ENCODE results near the gene FLVCR2.

DNA sequence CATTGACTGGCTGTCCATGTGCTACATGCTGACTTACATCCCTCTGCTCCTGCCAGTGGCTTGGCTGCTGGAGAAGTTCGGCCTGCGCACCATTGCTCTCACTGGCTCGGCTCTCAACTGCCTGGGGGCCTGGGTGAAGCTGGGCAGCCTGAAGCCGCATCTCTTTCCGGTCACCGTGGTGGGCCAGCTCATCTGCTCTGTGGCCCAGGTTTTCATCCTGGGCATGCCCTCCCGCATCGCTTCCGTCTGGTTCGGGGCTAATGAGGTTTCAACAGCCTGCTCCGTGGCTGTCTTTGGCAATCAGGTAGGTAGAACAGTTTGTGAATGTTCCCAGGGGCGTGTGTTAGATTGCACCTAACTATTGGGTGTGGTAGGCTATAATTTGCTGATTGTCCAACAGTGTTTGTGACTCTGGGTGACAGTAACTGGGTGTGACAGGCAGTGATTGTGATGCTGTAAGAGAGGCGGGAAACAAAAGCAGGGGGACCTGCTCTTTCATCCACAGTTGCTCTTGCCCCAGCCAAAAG is 981 bp downstream of the FLVCR2 start:
- TF ChIP-seq, protein P1, sequence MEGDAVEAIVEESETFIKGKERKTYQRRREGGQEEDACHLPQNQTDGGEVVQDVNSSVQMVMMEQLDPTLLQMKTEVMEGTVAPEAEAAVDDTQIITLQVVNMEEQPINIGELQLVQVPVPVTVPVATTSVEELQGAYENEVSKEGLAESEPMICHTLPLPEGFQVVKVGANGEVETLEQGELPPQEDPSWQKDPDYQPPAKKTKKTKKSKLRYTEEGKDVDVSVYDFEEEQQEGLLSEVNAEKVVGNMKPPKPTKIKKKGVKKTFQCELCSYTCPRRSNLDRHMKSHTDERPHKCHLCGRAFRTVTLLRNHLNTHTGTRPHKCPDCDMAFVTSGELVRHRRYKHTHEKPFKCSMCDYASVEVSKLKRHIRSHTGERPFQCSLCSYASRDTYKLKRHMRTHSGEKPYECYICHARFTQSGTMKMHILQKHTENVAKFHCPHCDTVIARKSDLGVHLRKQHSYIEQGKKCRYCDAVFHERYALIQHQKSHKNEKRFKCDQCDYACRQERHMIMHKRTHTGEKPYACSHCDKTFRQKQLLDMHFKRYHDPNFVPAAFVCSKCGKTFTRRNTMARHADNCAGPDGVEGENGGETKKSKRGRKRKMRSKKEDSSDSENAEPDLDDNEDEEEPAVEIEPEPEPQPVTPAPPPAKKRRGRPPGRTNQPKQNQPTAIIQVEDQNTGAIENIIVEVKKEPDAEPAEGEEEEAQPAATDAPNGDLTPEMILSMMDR (IDR thresholded peaks at IDR 0.05): no peak
- no peak for TF ChIP-seq POLR2A (IDR thresholded peaks at IDR 0.05)

All from lower leg skin (tissue), 3 donors.